Osteocyte (in vitro differentiated cells): ENCODE results near the gene PVR. TPM values are rescaled to one million over a fixed set of nuclear protein-coding genes. Genes with fewer than 3 reads are reported as not detected.

Source experiments
- DNase-seq: peaks from one replicate; pipeline ENCODE4 v3.0.0; 2021; ENCODE audit warnings: mixed read lengths; ENCODE audit not compliant: unreplicated experiment; ENCODE audit errors: extremely low spot score
- H3K27ac Mint-ChIP-seq: one replicate; pipeline ENCODE4 v1.8.0; 2021; ENCODE audit warnings: mild to moderate bottlenecking, mixed read lengths; ENCODE audit not compliant: unreplicated experiment
- H3K27me3 Mint-ChIP-seq: one replicate; pipeline ENCODE4 v1.8.0; 2021; ENCODE audit warnings: mixed read lengths; ENCODE audit not compliant: unreplicated experiment
- H3K36me3 Mint-ChIP-seq: one replicate; pipeline ENCODE4 v1.8.0; 2021; ENCODE audit warnings: mixed read lengths; ENCODE audit not compliant: unreplicated experiment
- H3K4me1 Mint-ChIP-seq: one replicate; pipeline ENCODE4 v1.8.0; 2021; ENCODE audit warnings: mixed read lengths; ENCODE audit not compliant: unreplicated experiment
- H3K4me3 Mint-ChIP-seq: one replicate; pipeline ENCODE4 v1.8.0; 2021; ENCODE audit warnings: mild to moderate bottlenecking, moderate library complexity, mixed read lengths; ENCODE audit not compliant: unreplicated experiment
- H3K9me3 Mint-ChIP-seq: one replicate; pipeline ENCODE4 v1.8.0; 2021; ENCODE audit warnings: mixed read lengths; ENCODE audit not compliant: unreplicated experiment
- total RNA-seq: library from RNA; stranded (reverse); gene quantifications from 2 replicates; pipeline ENCODE4 v1.2.1, GENCODE V29; 2021
- TF ChIP-seq, protein P1 (sequence below): fragments of 200-600 bp; sonication (generic); IDR thresholded peaks from 2 replicates; pipeline ENCODE4 v1.5.0; 2021; ENCODE audit warnings: antibody characterized with exemption, mild to moderate bottlenecking, moderate library complexity

Gene PVR
- total RNA-seq, 1 donor from 2014 or later: 31.4 TPM

DNA sequence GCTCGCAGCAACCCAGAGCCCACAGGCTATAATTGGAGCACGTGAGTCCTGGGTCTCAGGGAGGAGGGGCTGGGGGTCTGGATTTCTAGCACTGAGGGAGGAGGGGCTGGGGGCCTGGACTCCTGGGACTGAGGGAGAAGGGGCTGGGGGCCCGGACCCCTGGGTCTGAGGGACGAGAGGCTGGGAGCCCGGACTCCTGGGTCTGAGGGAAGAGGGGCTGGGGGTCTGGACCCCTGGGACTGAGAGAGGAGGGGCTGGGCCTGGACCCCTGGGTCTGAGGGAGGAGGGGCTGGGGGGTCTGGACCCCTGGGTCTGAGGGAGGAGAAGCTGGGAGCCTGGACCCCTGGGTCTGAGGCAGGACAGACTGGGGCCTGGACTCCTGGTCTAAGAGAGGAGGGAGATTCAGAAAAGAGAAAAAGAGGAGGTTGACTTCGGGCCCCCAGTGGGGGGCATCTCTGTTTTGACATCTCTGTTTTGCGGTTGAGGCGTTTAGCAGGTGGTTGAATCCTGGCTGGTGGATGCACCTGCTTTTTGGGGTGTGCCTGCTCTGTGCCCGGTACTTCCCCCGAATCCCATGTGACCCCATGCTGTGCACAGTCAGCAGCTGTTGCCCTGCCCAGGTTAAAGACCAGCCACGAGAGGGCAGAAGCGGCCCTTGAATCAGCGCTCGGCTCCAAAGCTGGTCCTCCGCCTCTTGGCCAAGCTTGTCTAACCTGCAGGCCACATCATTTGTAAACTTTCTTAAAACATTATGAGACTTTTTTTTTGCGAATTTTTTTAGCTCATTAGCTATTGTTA, 10.5 kb downstream of the PVR start:
- Mint-ChIP-seq H3K36me3 (peaks cover 38% of the 10 kb centered on the region), H3K4me3 (no peak overlapping the region), H3K4me1 (peaks cover 7% of the 10 kb centered on the region), H3K27ac (peak overlapping the region; percentile 65), H3K27me3 (no peaks in the 10 kb centered on the region), H3K9me3 (no peaks in the 10 kb centered on the region)
- TF ChIP-seq, protein P1, sequence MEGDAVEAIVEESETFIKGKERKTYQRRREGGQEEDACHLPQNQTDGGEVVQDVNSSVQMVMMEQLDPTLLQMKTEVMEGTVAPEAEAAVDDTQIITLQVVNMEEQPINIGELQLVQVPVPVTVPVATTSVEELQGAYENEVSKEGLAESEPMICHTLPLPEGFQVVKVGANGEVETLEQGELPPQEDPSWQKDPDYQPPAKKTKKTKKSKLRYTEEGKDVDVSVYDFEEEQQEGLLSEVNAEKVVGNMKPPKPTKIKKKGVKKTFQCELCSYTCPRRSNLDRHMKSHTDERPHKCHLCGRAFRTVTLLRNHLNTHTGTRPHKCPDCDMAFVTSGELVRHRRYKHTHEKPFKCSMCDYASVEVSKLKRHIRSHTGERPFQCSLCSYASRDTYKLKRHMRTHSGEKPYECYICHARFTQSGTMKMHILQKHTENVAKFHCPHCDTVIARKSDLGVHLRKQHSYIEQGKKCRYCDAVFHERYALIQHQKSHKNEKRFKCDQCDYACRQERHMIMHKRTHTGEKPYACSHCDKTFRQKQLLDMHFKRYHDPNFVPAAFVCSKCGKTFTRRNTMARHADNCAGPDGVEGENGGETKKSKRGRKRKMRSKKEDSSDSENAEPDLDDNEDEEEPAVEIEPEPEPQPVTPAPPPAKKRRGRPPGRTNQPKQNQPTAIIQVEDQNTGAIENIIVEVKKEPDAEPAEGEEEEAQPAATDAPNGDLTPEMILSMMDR: peak; percentile 57
- DNase-seq: no peak

DNA sequence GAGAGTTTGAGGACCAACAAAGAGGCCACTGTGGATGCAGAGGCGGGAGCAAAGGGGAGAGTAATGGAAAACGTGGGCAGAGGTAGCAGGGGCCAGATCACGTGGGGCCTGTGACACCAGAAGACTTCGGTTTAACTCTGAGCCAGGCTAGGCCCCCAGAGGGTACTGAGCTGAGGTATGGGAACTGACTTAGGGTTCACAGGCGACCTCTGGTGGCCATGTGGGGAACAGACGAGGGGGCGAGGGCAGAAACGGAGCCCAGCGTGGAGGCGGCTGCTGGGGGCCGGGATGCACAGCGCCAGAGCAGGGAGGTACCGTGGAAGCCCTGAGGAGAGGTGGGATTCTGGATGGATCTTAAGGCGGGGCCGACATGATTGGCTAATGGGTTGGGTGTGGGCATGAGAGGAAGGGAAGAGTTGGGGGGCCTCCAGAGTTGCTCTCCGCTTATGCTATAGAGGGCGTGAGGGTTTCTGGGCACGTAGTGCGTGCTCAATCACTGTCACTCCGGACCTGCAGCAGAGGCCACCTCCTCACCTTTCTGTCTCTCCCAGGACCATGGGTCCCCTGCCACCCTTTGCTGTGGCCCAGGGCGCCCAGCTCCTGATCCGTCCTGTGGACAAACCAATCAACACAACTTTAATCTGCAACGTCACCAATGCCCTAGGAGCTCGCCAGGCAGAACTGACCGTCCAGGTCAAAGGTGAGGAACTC, 13.7 kb downstream of the PVR start:
- Mint-ChIP-seq H3K9me3 (no peaks in the 10 kb centered on the region), H3K36me3 (peaks cover 35% of the 10 kb centered on the region), H3K27ac (peak overlapping the region; percentile 50), H3K27me3 (no peaks in the 10 kb centered on the region), H3K4me3 (no peak overlapping the region), H3K4me1 (peaks cover 7% of the 10 kb centered on the region)
- DNase-seq: peak; percentile 91
- TF ChIP-seq, protein P1: peak; percentile 90

DNA sequence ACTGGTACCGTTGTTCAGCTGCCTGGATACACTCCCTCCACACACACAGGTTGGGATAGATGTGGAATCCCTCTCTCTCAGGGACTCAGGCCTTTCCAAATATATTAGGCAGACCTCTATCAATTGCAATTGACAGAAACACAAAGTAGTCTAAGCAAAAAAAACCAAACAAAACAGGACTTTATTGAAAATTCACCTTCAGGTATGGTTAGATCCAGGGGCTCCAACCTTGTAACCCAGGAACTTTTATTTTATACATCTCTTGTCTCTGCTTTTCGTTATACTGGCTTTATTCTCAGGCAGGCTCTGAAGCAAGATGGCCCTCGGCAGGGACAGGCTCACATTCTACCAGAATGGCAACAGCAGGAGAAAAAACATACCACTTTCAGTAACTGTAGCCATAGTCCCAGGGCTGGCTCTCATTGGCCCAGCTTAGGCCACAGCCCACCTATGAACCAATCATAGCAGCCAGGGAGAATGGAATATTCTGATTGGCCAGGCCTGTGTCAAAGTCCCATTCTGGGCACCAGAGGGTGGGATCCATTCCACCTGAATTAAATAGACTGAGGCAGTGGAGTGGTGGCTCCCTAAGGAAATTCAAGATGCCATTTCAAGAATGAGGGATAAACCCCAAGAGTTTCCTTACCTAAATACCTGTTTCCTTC, 14.5 kb downstream of the PVR start:
- no peaks in the 10 kb centered on the region for H3K27me3 Mint-ChIP-seq
- H3K27ac Mint-ChIP-seq: no peak overlapping the region
- TF ChIP-seq, protein P1: no peak
- H3K36me3 Mint-ChIP-seq: peaks cover 34% of the 10 kb centered on the region
- no peak for DNase-seq
- peaks cover 7% of the 10 kb centered on the region for H3K4me1 Mint-ChIP-seq
- H3K4me3 Mint-ChIP-seq: no peak overlapping the region
- H3K9me3 Mint-ChIP-seq: no peaks in the 10 kb centered on the region

DNA sequence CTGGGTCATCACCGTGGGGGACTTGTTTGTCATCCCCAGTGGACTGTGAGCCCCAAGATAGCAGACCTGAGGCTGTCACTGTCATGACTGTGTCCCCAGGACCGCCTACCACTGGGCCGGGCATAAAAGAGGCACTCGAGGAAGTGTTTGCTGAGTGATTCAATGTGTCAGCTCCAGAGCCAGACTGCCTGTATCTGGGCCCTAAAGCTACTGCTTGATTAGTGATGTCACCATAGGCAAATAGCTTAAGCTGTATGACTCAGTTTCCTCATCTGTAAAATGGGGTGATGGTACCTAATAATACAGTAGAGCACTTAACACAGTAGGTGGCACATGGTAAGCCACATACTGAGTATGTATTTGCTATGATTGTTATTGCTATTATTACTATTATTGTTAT, 16.4 kb downstream of the PVR start:
- Mint-ChIP-seq H3K27ac (no peak overlapping the region), H3K9me3 (no peaks in the 10 kb centered on the region), H3K4me3 (no peak overlapping the region), H3K36me3 (peaks cover 30% of the 10 kb centered on the region), H3K4me1 (peaks cover 4% of the 10 kb centered on the region), H3K27me3 (no peaks in the 10 kb centered on the region)
- TF ChIP-seq, protein P1: no peak
- DNase-seq: no peak

DNA sequence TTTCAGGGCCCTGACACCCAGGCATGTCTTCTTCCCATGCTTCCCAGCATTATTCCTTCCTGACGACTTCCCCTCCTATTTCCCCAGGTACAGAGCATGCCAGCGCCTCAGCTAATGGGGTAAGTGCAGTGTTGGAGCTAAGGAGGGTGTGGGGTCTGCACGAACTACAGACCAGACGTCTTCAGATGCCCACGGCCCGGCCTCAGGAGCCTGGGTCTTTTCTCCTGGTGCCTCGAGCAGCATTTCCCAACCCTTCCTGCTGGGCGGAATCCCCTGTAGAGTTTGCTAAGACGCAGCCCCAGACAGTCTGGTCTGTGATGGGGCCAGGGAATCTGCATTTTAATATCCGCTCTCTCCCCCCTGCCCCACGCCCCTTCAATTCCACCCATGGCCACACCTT, 17.5 kb downstream of the PVR start:
- H3K27me3 Mint-ChIP-seq: no peaks in the 10 kb centered on the region
- no peak for DNase-seq
- H3K9me3 Mint-ChIP-seq: no peaks in the 10 kb centered on the region
- no peak overlapping the region for H3K27ac Mint-ChIP-seq
- H3K4me1 Mint-ChIP-seq: peaks cover 4% of the 10 kb centered on the region
- peaks cover 23% of the 10 kb centered on the region for H3K36me3 Mint-ChIP-seq
- H3K4me3 Mint-ChIP-seq: no peak overlapping the region
- TF ChIP-seq, protein P1: no peak
